GM12874 (cell line): ENCODE measurements around the gene PPP2R5B.

Experiments used
- TF ChIP-seq, protein P1 (sequence below): IDR thresholded peaks from 2 replicates; pipeline ENCODE4 v1.5.1; 2011; ENCODE audit warnings: low read depth, mild to moderate bottlenecking, control low read depth, low read length, moderate library complexity; ENCODE audit not compliant: insufficient read depth

PPP2R5B gene

GRCh38 chr11:64911689-64912088 lies 12.8 kb upstream of the PPP2R5B start:
- TF ChIP-seq, protein P1, sequence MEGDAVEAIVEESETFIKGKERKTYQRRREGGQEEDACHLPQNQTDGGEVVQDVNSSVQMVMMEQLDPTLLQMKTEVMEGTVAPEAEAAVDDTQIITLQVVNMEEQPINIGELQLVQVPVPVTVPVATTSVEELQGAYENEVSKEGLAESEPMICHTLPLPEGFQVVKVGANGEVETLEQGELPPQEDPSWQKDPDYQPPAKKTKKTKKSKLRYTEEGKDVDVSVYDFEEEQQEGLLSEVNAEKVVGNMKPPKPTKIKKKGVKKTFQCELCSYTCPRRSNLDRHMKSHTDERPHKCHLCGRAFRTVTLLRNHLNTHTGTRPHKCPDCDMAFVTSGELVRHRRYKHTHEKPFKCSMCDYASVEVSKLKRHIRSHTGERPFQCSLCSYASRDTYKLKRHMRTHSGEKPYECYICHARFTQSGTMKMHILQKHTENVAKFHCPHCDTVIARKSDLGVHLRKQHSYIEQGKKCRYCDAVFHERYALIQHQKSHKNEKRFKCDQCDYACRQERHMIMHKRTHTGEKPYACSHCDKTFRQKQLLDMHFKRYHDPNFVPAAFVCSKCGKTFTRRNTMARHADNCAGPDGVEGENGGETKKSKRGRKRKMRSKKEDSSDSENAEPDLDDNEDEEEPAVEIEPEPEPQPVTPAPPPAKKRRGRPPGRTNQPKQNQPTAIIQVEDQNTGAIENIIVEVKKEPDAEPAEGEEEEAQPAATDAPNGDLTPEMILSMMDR = no peak

DNA sequence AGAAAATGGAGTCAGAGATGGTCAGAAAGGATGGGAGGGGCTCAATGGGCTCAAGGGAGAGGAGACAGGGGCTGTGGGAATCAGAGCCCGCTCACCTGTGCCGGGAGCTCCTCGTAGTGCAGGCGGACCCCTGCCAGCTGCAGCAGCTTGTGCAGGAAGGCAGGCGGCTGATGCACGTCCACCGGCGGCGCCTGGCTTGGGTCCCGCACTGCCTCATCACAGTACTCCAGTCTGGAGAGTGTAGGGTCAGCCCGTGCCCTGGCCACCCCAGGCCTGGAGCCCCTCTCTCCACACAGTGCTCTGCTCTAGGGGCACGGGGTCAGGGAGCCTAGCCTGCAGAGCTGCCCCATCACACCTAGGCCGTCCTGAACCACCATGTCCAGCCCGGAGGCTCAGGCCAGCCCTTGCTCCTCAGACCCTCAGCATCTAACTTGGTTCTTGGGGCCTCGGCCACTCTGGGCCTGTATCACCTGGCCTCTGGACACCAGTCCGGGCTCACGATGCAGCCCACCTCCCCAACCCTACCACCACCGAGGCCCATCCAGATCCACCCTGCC lies 11.2 kb upstream of the PPP2R5B start:
- TF ChIP-seq, protein P1 = no peak

DNA sequence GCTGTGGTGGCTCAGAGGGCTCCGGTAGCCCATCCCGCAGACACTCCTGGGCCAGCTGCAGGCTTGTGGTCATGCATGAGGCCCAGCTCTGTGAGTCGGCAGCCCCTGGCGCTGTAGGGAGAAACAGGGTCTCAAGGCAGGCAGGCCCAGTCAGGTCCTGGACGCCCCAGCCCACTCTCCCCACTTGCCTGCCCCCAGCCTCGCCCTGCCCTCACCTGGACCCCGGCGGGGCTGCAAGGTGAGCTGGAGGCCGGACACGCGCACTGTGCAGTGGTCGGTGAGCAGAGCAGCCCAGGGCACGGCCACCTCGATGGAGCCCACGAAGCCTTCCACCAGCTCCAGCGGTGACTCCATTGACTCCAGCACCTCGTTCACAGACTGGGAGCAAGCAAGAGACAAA lies 10.4 kb upstream of the PPP2R5B start:
- TF ChIP-seq, protein P1 = no peak

- TF ChIP-seq, protein P1 = no peak
Measured at GRCh38 chr11:64915376-64915887, 9.1 kb upstream of the PPP2R5B start.

DNA sequence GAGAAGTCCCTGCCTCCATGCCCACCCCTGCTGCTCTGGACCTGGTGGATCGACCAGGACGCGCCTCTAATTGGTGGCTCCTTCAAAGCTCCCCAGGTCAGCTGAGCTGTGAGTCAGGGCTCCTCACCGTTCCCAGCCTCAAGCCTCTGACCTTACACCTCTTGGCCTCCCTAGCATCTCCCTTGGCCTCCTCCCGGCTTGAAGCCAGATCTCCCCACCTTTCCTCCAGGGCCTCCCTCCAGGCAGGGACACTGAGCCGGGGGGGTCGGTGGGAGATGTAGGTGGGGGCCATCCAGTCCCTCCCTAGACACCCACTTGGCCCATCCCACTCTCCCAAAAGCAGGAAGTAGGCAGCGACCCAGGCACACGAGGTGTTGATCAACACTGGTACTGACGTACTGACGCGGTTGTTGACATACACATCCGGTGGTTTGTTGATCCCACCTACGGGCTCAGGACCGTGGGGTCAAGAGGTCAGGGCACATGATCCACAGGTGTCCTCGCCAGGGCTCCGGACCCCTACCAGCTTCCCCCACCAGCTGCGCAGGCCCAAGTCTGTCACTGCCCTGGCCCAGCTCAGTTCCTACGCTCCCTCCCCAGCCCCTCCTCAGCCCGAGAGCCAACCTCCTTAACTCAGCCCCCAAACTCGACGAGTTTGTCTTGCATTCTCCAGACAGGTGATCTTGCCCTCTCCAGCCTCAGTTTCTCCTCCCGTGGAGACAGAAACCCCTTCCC lies 8.3 kb upstream of the PPP2R5B start:
- TF ChIP-seq, protein P1 = no peak

GRCh38 chr11:64916775-64917662 lies 7.5 kb upstream of the PPP2R5B start, which contains the start of gene ATG2A:
ATG2A (minus strand) TSS chr11:64917209; CDS start chr11:64917135, 74 bp downstream.
- TF ChIP-seq, protein P1 = no peak

GRCh38 chr11:64917663-64917995 lies 6.9 kb upstream of the PPP2R5B start:
- TF ChIP-seq, protein P1 = no peak
